ENCODE results near the gene SYT2. TPM values are rescaled to one million over a fixed set of nuclear protein-coding genes. Genes with fewer than 3 reads are reported as not detected.

The SYT2 gene
- total RNA-seq, 1 donor from 2014 or later, result not detected

GRCh38 chr1:202589190-202589930, 120.9 kb downstream of the SYT2 start:
- DNase-seq (ENCODE audit: low read depth), result peak; percentile 98
- no peak overlapping the region for H3K4me3 ChIP-seq (ENCODE audit: low read depth, low read length)
- TF ChIP-seq CTCF (conservative IDR thresholded peaks at IDR 0.05; ENCODE audit: low read depth, low read length), result no peak

GRCh38 chr1:202588503-202589189, 121.6 kb downstream of the SYT2 start:
- DNase-seq (ENCODE audit: low read depth), result no peak
- no peak for TF ChIP-seq CTCF (conservative IDR thresholded peaks at IDR 0.05; ENCODE audit: low read depth, low read length)
- H3K4me3 ChIP-seq (ENCODE audit: low read depth, low read length), result no peak overlapping the region

GRCh38 chr1:202587859-202588485, 122.3 kb downstream of the SYT2 start:
- DNase-seq (ENCODE audit: low read depth), result peak; percentile 51
- no peak overlapping the region for H3K4me3 ChIP-seq (ENCODE audit: low read depth, low read length)
- no peak for TF ChIP-seq CTCF (conservative IDR thresholded peaks at IDR 0.05; ENCODE audit: low read depth, low read length)

- no peak for TF ChIP-seq CTCF (conservative IDR thresholded peaks at IDR 0.05; ENCODE audit: low read depth, low read length)
- no peak overlapping the region for H3K4me3 ChIP-seq (ENCODE audit: low read depth, low read length)
- DNase-seq (ENCODE audit: low read depth), result no peak
These were observed 123.4 kb downstream of the SYT2 start for GRCh38 chr1:202586871-202587270.

GRCh38 chr1:202586018-202586821, 124.0 kb downstream of the SYT2 start:
- no peak for DNase-seq (ENCODE audit: low read depth)
- no peak overlapping the region for H3K4me3 ChIP-seq (ENCODE audit: low read depth, low read length)
- no peak for TF ChIP-seq CTCF (conservative IDR thresholded peaks at IDR 0.05; ENCODE audit: low read depth, low read length)

- H3K4me3 ChIP-seq (ENCODE audit: low read depth, low read length), result no peak overlapping the region
- DNase-seq (ENCODE audit: low read depth), result no peak
- no peak for TF ChIP-seq CTCF (conservative IDR thresholded peaks at IDR 0.05; ENCODE audit: low read depth, low read length)
These were observed 124.7 kb downstream of the SYT2 start for GRCh38 chr1:202585590-202585933.

All from epithelial cell of proximal tubule (primary cell).